GM10266 (cell line): ENCODE data around the gene SNED1.

Experiments
- DNase-seq: peaks from one replicate; pipeline ENCODE4 v3.0.0; 2012; ENCODE audit errors: extremely low spot score
- CTCF ChIP-seq: IDR thresholded peaks from 2 replicates; pipeline ENCODE4 v1.5.1; 2012; ENCODE audit warnings: mild to moderate bottlenecking, low read depth; ENCODE audit not compliant: control insufficient read depth, insufficient read depth; ENCODE audit errors: missing control alignments

The SNED1 gene

GRCh38 chr2:240995041-240996021, 3.1 kb upstream of the SNED1 start:
- no peak for TF ChIP-seq CTCF
- DNase-seq: no peak

DNA sequence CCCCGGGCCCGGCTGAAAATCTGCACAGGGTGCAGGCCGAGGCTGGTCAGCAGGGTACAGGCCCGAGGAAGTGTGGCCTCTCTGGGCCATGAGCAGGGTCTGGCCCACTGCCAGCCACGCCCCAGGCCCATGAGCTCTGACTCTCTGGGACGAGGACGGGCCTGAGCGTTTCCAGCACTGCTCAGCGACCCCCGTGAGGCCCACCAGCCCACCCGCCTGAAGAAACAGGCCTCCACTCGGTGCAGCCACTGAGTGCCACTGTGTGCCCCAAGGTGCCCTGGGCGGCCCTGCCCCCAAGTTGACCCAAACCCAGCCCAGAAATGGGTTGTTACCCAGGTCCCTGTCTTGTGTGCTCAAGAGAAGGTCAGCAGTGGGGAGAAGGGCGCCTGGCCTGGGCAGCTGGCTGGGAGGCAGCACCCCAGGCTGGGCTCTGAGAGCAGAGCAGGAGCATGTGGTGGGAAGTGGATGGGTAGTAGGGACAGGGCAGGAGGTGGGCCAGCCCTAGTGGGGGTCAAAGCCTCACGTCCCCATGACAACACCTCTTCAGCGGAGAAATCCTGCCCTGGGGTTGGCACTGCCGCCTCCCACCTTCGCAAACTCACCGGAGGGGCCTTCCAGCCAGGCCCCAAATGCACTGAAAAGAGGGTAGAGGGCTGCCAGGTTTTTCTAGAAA, 2.1 kb upstream of the SNED1 start:
- no peak for DNase-seq
- no peak for TF ChIP-seq CTCF

GRCh38 chr2:240996834-240997140, 1.6 kb upstream of the SNED1 start:
- no peak for DNase-seq
- TF ChIP-seq CTCF: no peak

DNA sequence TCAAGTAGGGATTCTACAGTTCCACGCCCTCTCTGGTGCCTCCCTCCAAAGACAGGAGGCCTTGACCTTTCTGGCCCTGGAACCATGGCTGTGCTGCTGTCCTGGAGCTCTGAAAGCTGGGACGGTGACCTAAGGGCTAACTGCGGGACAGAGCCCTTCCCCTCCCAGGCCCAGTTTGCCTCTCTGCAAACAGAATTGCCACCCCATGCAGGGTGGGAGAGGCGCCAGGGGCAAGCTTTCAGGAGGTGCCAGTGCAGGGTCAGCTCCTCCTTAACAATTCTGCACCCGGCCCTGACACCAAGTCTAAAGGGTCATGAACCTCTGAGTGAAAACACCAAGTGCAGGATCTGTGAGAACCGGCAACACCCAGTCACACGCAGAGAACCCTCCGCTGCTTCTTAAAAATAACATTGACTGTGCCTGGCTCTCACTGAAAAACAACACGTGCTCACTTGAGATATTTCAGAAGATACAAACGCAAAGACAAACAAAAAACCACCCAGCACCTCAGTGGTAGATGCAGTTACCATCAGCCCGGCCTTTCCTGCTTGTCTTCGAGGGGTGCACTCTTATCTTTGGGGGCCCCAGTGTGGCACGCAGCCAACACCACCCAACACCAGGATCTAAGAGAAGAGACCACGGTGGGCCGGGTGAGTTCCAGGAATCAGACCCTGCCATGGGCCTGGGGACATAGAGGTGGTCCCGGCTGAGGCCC, 1.1 kb upstream of the SNED1 start:
- TF ChIP-seq CTCF: no peak

DNA sequence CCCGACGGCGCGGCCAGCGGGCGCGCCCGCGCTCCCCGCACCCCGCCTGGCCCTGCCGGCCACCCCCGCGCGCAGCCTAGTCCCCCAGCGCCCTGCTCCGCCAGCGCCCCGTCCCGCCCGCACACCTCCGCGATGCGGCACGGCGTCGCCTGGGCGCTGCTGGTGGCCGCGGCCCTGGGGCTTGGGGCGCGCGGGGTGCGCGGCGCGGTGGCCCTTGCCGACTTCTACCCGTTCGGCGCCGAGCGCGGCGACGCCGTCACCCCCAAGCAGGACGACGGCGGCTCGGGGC, 232 bp downstream of the SNED1 start:
- TF ChIP-seq CTCF: no peak

More for the DNA sequence above, 1.1 kb upstream of the SNED1 start:
- no peak for DNase-seq

DNA sequence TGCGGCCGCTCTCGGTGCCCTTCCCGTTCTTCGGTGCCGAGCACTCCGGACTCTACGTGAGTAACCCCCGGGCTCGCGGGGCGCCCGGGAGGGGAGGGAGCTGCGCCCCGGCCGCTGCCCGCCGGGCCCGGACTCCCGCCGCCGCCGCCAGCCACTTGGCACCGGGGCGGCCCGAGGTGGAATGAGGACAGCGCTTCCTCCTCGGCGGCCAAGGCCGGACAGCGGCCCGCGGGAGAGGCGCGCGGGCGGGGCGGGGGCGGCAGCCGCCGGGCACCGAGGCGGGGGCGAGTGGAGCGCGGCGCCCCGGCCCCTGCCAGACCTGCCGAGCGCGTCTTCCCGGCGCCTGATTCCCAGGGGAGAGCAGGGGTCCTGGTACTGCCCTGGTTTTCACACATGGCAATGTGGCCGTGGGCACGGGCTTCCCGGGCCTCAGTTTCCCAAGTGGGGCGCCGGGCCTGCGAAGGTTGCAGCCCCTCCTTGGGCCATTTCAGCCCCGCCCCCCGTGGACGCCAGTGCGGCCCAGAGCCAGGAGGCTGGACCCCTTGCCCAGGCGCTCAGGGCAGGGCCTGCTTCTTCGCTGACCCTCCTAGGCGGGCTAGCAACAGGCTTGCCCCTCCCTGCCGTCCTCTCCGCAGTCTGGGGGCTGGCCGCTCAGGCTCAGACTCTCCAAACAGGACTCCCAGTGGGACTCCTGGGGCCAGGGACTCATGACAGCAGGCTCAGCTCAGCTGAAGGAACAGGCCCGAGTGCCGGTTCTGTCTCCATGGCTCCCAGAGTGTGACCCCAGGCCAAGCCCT, 775 bp downstream of the SNED1 start:
- no peak for DNase-seq

More for the DNA sequence above, 232 bp downstream of the SNED1 start:
- no peak for DNase-seq

More for the DNA sequence above, 775 bp downstream of the SNED1 start:
- TF ChIP-seq CTCF: no peak
